ENCODE data around the gene IP6K1. TPM values are rescaled to one million over a fixed set of nuclear protein-coding genes. Genes with fewer than 3 reads are reported as not detected.
"Not testable (repeated sequence)": the region's sequence is repeated elsewhere in the genome, so short reads cannot be mapped to it uniquely, and the experiment has no call there.

The IP6K1 gene
- total RNA-seq, 1 donor from 2014 or later: 14.6 TPM

DNA sequence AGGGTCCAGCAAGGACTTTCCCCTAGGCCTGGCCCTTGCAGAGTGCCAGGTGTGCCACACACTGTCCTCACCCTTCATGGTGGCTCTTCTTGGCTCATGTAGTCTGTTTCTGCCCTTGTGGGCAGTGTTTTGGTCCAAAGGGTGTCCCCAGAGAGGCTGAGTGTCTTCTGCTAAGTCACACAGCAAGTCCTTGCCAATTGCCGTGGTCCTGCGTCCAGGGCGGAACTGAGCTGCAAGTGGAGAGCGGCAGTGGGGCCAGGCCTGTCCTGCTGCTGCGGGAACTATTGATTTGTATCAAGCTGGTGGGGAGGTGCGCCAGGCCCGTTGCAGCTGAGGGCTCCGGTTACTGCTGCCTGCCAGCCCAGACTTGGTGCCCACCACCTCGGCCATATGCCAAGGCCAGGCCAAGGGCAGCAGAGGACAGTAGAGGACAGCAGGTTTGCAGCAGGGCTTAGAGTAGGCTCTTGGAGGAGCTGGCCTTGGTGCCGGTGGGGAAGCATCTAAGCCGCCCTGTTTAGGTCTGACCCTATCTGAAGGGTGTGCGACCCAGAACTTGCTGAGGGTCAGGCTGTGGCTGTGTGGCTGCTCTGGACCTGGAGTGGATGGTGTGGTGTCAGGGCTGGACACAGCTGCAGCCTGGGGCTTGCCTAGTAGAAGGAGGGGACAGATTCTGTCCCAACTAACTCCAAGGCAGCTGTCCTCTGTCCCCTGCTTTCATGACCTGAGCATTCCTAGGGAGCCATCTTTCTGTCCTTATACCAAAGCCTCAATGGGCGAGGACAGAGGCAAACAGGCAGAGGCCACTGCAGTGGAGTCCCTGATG is 71.4 kb downstream of the IP6K1 start:
- ATAC-seq: no peak
- no peak for DNase-seq (ENCODE audit: low spot score)

DNA sequence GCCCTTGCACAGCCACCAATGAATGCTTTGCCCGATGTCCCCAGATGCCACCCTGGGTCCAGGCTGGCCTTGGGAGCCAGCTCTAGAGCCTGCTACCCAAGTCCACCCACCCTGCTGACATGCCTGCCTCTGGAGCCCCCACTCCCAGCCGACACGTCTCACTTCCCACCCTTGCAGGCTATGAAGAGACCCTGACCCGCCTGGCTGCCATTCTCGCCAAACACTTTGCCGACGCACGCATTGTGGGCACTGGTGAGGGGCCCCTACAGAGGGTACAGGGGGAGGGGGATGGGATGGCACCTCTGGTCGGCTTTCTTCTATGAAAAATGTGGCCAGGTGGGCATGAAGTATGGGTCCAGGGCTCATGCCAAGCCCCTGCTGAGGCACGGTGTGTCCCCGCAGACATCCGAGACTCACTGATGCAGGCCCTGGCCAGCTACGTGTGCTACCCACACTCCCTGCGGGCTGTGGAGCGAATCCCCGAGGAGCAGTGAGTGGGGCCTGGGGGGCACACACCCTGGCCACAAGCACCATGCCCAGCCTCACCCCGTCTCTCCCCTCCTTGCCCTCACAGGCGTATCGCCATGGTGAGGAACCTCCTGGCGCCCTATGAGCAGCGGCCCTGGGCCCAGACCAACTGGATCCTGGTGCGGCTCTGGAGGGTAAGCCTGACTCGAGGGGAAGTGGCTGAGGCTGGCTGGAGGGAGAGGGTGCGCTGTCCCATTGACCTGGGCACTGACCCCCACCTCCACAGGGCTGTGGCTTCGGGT is 72.8 kb downstream of the IP6K1 start:
- no peak for ATAC-seq
- DNase-seq (ENCODE audit: low spot score): no peak

DNA sequence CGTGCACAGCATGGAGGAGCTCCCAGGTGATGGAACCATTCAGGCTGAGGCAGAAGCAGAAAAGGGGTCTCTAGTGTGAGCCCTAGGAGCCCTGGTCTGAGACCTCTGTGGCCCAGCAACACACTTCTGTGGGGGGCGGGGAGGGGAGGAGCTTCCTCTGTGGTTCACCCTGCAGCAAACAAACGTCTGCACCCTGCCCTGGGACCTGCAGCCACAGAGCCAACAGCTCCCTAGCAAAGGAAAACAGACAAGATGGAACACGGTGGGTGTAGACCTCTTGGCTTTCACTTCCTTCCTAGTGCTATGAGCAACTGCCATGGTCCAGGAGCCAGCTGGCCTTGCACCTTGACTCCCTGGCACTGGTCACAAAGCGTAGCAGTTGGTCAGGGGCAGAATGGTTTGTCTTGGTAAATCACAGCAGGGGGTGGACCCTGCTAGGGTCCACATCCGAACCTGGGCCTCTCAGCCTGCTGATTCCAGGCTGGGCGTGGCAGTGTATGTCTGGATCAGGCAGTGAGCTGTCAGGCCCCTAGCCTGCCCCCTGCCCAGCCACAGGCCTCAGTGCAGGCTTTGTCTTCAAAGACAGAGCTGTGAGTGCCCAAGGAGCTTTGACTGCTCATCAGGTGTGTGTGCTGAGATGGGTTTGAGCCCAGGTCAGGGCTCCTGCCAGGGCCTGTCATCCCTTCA is 73.6 kb downstream of the IP6K1 start:
- DNase-seq (ENCODE audit: low spot score) (peak; percentile 45), ATAC-seq (peak; percentile 10)

- no peak for ATAC-seq
- no peak for DNase-seq (ENCODE audit: low spot score)
Measured at GRCh38 chr3:49712166-49712565, 74.2 kb downstream of the IP6K1 start.

GRCh38 chr3:49711489-49711888 is 74.9 kb downstream of the IP6K1 start:
- DNase-seq (ENCODE audit: low spot score): no peak
- ATAC-seq: no peak

GRCh38 chr3:49709852-49710251 is 76.5 kb downstream of the IP6K1 start:
- DNase-seq (ENCODE audit: low spot score) (no peak), ATAC-seq (no peak)

- no peak for ATAC-seq
- DNase-seq (ENCODE audit: low spot score): no peak
Measured at GRCh38 chr3:49707113-49707480, 79.2 kb downstream of the IP6K1 start.

DNA sequence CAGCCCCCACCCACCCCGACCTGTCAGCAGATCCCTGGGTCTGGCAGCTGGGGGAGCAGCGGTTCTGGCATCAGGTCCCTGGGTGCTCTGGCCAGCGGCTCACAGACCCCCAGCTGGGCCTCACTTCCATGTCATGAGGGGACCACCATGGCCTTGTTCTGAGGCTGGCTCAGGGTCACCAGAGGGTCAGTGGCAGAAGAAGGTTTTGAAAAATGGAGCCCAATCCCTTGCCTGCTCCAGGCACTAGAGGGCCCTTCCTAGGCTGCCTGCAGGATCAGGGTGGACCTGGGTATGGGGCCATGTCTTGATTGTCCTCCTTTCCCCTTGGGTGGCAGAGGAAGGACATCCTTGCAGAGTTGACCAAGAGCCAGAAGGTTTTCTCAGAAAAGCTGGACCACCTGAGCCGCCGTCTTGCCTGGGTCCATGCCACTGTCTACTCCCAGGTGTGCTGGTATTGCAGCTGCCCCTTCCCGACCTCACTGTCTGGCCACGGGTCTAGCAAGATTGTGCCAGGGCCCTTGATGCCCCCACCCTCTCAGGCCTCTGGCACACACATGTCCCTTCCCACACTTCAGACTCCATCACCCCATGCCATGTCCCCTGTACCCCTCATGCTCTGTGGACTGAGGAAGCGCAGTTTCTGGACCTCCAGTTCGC is 79.8 kb downstream of the IP6K1 start:
- no peak for DNase-seq (ENCODE audit: low spot score)
- no peak for ATAC-seq

DNA sequence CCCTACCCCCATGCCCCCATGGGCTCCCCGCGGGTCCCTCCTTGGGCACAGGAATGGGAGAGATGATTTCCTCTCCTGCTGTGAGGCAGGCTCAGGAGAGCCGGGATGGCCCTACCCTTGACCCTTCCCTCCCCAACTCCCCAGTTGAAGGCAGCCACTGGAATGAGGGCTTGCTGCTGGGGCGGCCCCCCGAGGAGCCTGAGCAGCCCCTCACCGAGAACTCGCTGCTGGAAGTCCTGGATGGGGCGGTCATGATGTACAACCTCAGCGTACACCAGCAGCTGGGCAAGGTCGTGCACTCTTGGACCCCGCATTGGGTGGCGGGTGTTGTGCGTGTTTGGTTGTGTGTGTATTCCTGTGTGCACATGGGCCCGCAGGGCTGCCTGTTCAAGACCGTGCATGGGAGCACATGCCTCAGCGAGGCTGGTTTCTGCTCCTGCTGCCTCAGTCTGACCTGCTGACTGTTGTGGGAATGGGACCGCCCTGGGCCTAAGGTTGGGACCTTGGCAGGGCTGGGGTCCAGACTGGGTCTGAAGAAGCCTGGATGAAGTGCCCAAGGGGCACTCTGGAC is 80.9 kb downstream of the IP6K1 start:
- ATAC-seq (no peak), DNase-seq (ENCODE audit: low spot score) (no peak)

DNA sequence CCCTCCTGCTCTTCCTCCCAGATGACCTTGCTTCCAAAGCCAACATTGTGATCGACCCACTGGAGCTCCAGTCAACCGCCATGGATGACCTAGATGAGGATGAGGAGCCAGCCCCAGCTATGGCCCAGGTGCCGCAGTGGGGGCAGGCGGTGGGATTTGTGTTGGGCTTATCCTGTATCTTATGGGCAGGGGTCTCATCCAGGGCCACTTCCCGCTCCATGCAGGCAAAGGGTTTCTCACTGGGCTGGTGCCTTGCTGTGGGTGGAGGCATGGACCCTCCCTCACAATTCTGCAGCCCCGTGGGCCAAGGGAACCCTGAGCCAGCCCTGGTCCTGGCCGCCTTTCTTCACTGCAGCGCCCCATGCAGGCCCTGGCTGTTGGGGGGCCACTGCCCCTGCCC is 81.7 kb downstream of the IP6K1 start:
- ATAC-seq (no peak), DNase-seq (ENCODE audit: low spot score) (no peak)

DNA sequence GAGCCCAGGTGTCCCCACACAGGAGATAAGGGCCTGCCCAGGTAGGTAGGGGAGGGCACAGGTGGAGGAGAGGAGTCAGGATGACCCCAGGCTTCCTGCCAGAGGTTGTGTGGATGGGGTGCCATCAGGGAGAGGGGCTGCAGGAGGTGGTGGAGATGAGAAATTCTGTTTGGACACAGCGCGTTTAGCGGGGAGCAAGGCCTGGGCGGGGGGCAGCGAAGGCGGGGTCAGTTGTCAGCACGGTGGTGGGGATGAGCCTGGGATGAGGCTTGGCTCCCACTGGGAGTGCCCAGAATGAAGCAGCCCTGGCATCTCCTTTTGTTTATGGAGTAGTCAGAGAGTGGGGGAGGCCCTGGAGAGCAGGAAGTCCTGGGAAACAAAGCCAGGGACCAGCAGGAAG is 82.4 kb downstream of the IP6K1 start:
- DNase-seq (ENCODE audit: low spot score) (no peak), ATAC-seq (no peak)

DNA sequence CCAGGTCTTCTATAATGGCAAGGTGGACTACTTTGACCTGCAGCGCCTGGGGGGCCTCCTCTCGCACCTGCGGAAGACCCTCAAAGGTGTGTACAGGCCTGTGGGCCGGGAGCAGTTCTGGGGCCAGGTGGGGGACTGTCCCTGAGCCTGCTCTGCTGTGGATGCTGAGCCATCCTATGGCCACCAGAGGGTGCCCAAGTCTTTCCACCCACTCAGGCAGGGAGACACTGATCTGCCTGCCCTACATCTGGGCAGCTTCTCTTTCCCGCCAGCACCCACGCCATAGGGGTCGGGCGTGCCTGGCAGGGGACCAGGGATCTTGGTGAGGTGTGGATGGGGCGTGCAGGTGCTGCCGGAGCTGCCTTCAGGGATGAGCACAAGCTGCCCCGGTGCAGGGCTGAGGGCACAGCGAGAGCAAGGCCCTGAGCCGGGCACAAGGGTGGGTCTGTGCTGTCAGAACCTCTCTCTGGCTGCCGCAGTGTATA is 82.9 kb downstream of the IP6K1 start:
- DNase-seq (ENCODE audit: low spot score) (no peak), ATAC-seq (peak; percentile 83)

DNA sequence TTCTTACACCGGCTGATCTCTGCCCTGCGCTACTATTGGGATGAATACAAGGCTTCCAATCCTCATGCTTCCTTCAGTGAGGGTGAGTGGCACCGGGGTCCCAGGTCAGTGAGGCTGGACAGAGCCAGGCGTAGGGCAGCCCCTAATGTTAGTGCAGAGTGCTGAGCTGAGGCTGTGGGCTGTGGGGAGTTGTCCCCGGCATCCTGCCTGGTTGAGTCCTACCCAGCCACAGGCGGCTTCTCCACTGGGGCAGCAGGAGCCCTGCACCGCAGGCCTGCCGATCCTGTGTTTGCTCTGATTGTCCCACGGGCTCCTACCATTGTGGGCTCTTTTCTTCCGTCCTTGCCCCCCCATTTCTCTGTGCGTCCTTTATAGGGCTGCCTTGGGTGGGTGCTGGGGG is 83.7 kb downstream of the IP6K1 start:
- DNase-seq (ENCODE audit: low spot score): no peak
- no peak for ATAC-seq

DNA sequence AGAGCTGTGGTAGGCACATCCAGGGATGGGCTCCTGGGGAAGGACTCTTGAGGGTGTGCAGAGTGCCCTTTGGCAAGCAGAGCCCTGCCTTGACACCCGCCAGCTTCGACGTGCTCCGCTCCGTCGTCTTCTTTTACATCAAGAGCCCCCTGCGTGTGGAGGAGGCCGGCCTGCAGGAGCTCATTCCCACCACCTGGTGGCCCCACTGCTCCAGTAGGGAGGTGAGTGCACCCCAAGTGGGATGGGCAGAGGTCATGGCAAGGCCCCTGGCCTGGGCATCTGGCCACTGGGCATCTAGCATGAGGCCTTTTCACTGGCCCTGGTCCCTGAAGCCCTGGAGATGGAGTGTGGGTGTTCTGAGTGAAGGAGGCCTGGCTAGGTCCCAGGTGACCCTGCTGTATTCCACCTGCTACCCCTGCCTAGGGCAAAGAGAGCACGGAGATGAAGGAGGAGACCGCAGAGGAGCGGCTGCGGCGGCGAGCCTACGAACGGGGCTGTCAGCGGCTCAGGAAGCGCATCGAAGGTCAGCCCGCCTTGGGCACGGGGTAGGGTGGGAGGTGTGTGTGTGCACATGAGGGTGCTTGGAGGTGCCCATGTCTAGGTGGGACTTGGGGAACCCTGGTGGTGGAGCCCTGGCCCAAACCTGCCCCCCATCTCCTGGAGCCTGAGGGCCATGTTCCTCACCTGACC is 84.8 kb downstream of the IP6K1 start:
- ATAC-seq (peak; percentile 51), DNase-seq (ENCODE audit: low spot score) (no peak)

DNA sequence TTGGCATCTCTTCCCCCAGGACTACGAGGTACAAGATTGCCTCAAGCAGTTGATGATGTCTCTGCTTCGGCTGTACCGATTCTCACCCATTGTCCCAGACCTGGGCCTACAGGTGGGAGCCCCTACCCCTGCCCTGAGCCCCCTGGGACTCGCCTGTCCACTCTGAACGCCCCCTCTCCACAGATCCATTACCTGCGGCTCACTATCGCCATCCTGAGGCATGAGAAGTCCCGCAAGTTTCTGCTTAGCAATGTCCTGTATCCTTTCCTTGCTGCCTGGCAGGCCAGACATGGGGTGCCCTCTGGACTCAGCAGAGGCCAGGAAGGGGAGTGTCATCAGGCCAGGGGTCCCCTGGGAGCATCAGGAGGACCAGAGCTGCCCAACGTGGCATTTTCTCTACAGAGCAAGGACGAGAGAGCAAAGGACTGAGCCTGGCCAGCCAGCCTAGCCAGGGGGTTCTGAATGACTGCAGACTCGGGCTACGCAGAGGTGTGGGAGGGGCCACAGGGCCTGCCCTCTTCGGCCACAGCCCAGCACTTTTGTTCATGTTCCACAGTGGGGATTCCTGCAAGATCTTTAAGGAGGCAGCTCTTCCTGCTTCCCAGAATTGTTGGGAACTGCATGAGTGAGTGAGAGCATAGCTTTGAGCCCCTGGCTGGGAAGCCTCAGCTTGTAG is 85.8 kb downstream of the IP6K1 start:
- ATAC-seq (no peak), DNase-seq (ENCODE audit: low spot score) (no peak)

DNA sequence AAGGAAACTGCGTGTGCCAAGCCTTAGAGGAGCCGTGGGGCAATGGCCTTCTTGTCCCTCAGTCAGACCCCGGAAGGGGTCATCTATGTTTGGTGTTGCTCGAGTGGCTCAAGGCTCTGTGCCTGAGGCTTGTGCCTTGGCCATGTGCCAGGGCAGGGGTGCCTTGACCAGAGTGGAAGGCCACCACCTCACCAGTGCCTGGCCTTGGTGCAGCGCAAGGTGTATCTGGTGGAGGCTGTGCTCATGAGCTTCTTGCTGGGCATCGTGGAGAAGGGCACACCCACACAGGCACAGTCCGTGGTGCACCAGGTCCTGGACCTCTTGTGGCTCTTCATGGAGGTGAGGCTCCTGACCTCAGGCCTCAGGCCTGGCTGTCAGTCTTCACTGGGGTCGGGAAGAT is 86.3 kb downstream of the IP6K1 start:
- ATAC-seq: no peak
- DNase-seq (ENCODE audit: low spot score): no peak

GRCh38 chr3:49699281-49699979 is 86.9 kb downstream of the IP6K1 start:
- ATAC-seq (no peak), DNase-seq (ENCODE audit: low spot score) (no peak)

- peak; percentile 36 for ATAC-seq
- not testable (repeated sequence) for DNase-seq (ENCODE audit: low spot score)
Measured at GRCh38 chr3:49695350-49696015, 90.9 kb downstream of the IP6K1 start.

Measured in left lobe of liver (tissue), 2 donors.